ENCODE measurements around the gene NSL1. TPM values are rescaled to one million over a fixed set of nuclear protein-coding genes. Genes with fewer than 3 reads are reported as not detected.

Gene NSL1
- total RNA-seq, 5 donors from 2014 or later (not counting 1 experiment from before 2014, with no cell fraction given): 24.2 to 37.8 (median 29.7) TPM

DNA sequence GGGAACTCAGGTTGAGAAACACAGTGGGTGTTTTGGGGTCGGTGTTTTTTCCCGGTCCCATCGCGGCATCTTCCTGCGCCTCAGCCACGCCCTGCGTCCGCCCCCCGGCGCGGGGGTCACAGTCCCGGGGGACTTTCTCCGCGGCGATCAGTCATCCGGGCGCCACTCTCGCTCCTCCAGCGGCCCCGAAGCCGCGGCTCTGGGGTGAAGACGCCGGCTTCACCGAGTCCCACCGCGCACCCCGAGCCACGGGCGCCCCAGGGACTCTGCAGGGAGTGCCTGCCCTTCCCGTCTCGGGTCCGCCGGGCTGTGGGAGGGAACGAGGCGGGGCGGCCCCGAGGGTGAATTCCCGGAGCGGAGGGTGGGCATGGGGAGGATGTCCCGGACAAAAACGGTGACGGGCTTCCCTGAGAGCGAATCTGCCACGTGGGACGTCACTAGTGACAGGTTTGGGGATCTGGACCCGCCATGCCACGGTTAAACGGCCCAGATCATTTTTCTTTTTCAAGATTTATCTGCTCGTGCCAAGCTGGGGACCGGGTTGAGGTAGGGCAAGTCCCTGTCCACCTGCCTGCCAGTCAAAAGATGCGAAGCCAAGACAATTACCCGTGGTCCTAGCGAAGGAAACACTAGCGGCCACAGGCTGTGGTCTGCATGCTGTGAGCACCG, 91.2 kb downstream of the NSL1 start:
- no peaks in the 10 kb centered on the region for H3K36me3 Mint-ChIP-seq
- Histone ChIP-seq H3K4me1 (ENCODE audit: control insufficient read depth in 1 of 2, extremely low read depth in 1 of 2, insufficient read depth in 2 of 2, low read length in 2 of 2) (peaks cover 13 to 37% of the 10 kb centered on the region in 2 experiments), H3K27ac (ENCODE audit: low read length) (peak overlapping the region; percentile 44), H3K27me3 (replicated peaks in 1 of 2; ENCODE audit: control insufficient read depth in 2 of 2, extremely low read depth in 1 of 2, insufficient read depth in 2 of 2, low read length in 1 of 2) (peaks cover 0 to 10% of the 10 kb centered on the region in 2 experiments), H3K4me3 (ENCODE audit: control insufficient read depth in 1 of 2, extremely low read depth in 1 of 2, low read length in 1 of 2) (peak overlapping the region; percentile 58 to 64), H3K9me3 (no peaks in the 10 kb centered on the region), H3K36me3 (ENCODE audit: control insufficient read depth in 2 of 2, extremely low read depth in 1 of 2, insufficient read depth in 1 of 2, low read length in 1 of 2) (no peaks in the 10 kb centered on the region)
- ATAC-seq (replicated peaks in 1 of 4) (peak; percentile 39 to 72 (median 48)), DNase-seq (peak in 28 of 35 experiments; percentile 13 to 73 (median 26))
- ChIA-PET POLR2A (no interaction called here), CTCF (interaction anchor here (1.1 to 1.8 kb wide), 2 partner anchors 16 to 61 kb away, joined by 3 to 4 read pairs; no protein-coding TSS in a partner anchor)
- H3K27ac Mint-ChIP-seq: peak overlapping the region; percentile 70 to 77
- peaks cover 0 to 7% of the 10 kb centered on the region in 2 donors for H3K27me3 Mint-ChIP-seq
- no peaks in the 10 kb centered on the region for H3K9me3 Mint-ChIP-seq
- H3K4me3 Mint-ChIP-seq: peak overlapping the region; percentile 78 to 83 (median 80)
- peaks cover 37 to 59% (median 58%) of the 10 kb centered on the region in 3 donors for H3K4me1 Mint-ChIP-seq
- under 1% methylated on average over 52 of the region's 56 CpGs for WGBS (ENCODE audit: insufficient coverage)

DNA sequence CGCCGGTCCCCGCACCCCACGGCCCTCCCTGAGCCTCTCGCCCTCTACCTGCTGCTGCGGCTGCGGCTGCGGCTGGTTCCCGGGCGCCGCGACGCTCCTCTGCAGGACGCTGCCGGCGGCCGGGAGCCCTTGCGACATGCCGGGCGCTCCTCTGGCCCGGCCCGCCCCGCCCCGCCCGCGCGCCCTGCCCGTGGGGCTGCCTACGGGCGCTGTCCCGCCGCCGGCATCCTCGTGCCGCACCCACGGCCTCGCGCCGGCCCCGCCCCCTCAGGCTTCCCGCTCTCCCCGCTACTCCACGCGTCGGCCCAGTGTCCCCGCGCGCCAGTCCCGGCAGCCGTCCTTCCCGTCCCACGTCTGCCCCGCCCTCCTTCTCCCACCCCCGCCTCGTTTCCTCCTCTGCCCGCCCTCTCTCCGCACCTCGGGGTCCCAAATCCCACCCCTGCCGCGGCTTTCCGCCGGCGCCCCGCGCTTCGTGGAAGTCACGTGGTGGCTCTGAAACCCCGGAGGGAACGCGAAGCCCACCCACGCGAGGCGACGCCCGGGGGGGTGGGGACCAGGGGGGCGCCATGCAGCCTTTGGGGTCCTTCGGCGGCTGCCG, 91.9 kb downstream of the NSL1 start, which contains the start of gene BATF3:
Gene BATF3, minus strand, starts transcription at position 216 of the 598 bp plus-strand sequence. Its CDS starts 78 bp downstream, at position 138.
- H3K4me1 ChIP-seq (ENCODE audit: control insufficient read depth in 1 of 2, extremely low read depth in 1 of 2, insufficient read depth in 2 of 2, low read length in 2 of 2): peaks cover 13 to 37% of the 10 kb centered on the region in 2 experiments
- DNase-seq (peak in 18 of 35 experiments; percentile 2 to 67 (median 18)), ATAC-seq (replicated peaks in 1 of 4) (peak; percentile 44 to 60 (median 58))
- H3K36me3 ChIP-seq (ENCODE audit: control insufficient read depth in 2 of 2, extremely low read depth in 1 of 2, insufficient read depth in 1 of 2, low read length in 1 of 2): no peaks in the 10 kb centered on the region
- POLR2A ChIA-PET: no interaction called here
- no peaks in the 10 kb centered on the region for H3K9me3 ChIP-seq
- CTCF ChIA-PET: interaction anchor here in 1 of 2 donors (0.7 kb wide), 1 partner anchor 53 kb away, joined by 10 read pairs; no protein-coding TSS in a partner anchor
- H3K27me3 ChIP-seq (replicated peaks in 1 of 2; ENCODE audit: control insufficient read depth in 2 of 2, extremely low read depth in 1 of 2, insufficient read depth in 2 of 2, low read length in 1 of 2): peaks cover 0 to 10% of the 10 kb centered on the region in 2 experiments
- peak within 1 kb of the TSS; percentile 78 to 83 (median 80) for H3K4me3 Mint-ChIP-seq
- WGBS (ENCODE audit: insufficient coverage): under 1% methylated on average over 72 of the region's 79 CpGs
- H3K4me3 ChIP-seq (ENCODE audit: control insufficient read depth in 1 of 2, extremely low read depth in 1 of 2, low read length in 1 of 2): peak within 1 kb of the TSS; percentile 61 to 64
- peak within 1 kb of the TSS; percentile 70 to 77 for H3K27ac Mint-ChIP-seq
- H3K36me3 Mint-ChIP-seq: no peaks in the 10 kb centered on the region
- H3K4me1 Mint-ChIP-seq: peaks cover 37 to 59% (median 58%) of the 10 kb centered on the region in 3 donors
- H3K27ac ChIP-seq (ENCODE audit: low read length): peak within 1 kb of the TSS; percentile 44
- peaks cover 0 to 7% of the 10 kb centered on the region in 2 donors for H3K27me3 Mint-ChIP-seq
- H3K9me3 Mint-ChIP-seq: no peaks in the 10 kb centered on the region

DNA sequence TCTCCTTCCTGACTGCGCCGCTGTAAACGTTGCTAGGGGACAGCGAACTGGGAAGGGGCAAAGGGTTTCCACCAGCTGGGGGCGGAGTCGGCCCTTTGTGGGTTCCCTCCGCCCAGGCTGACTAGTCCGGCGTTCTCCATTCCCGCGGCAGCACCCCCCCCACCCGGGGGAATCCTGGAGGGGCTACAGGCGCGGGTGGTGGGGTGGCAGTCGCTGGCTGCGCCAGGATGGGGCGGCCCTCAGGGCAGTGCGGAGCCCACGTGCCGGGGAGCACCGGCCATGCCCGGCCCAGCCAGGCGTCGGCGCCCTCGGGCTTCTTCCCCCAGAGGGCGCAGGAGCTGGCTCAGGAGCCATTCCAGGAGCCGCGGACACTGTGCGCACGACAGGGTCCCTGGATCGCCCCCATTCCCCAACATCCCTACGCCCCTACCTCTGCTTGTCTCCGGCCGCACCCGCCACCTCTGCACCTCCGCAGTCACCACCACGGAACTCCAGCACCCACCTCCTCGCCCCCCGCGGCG, 92.4 kb downstream of the NSL1 start:
- no peak overlapping the region for H3K27ac ChIP-seq (ENCODE audit: low read length)
- Mint-ChIP-seq H3K27me3 (peaks cover 0 to 7% of the 10 kb centered on the region in 2 donors), H3K4me1 (peaks cover 37 to 59% (median 54%) of the 10 kb centered on the region in 3 donors), H3K4me3 (peak overlapping the region; percentile 78 to 83 (median 80)), H3K27ac (peak overlapping the region in 1 of 2 donors; percentile 66), H3K9me3 (no peaks in the 10 kb centered on the region), H3K36me3 (no peaks in the 10 kb centered on the region)
- CTCF ChIA-PET: interaction anchor here (0.7 to 1.0 kb wide), 2 partner anchors 47 to 53 kb away, joined by 3 to 10 read pairs; no protein-coding TSS in a partner anchor
- H3K4me3 ChIP-seq (ENCODE audit: control insufficient read depth in 1 of 2, extremely low read depth in 1 of 2, low read length in 1 of 2): peak overlapping the region; percentile 55 to 61
- WGBS (ENCODE audit: insufficient coverage): under 1% methylated on average over 33 of the region's 42 CpGs
- H3K36me3 ChIP-seq (ENCODE audit: control insufficient read depth in 2 of 2, extremely low read depth in 1 of 2, insufficient read depth in 1 of 2, low read length in 1 of 2): no peaks in the 10 kb centered on the region
- ATAC-seq (replicated peaks in 1 of 4) (peak; percentile 57 to 71 (median 66)), DNase-seq (peak in 25 of 35 experiments; percentile 5 to 69 (median 25))
- H3K27me3 ChIP-seq (replicated peaks in 1 of 2; ENCODE audit: control insufficient read depth in 2 of 2, extremely low read depth in 1 of 2, insufficient read depth in 2 of 2, low read length in 1 of 2): peaks cover 0 to 10% of the 10 kb centered on the region in 2 experiments
- H3K4me1 ChIP-seq (ENCODE audit: control insufficient read depth in 1 of 2, extremely low read depth in 1 of 2, insufficient read depth in 2 of 2, low read length in 2 of 2): peaks cover 13 to 37% of the 10 kb centered on the region in 2 experiments
- H3K9me3 ChIP-seq: no peaks in the 10 kb centered on the region
- POLR2A ChIA-PET: no interaction called here

DNA sequence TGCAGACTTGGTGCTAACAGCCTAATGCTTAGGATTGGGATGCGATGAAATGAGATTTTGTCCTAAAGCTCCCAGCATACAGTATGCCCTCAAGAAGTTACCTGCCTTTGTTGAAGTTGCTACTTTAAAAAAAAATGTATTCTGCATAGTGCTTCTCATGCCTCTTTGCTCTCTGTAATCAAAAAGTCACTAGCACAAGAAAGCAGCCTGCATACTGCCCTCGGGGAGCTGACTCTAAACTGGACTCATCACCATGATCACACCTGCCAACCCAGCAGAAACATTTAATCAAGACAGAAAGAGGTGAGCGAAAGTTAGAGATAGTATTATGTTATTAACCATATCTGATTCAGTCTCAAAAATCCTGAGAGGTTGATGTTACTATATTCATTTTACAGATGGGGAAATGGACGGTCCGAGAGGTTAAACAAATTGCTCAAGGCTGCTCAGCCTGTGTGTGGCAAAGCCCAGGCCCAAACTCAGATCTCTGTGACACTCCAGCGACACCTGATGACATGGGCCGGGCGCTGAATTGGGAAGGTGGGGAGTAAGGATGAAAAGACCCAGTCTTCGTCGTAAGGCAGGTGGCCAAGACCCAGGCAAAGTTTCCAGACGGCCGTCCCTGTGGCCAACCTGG, 93.0 kb downstream of the NSL1 start:
- no peaks in the 10 kb centered on the region for H3K36me3 Mint-ChIP-seq
- H3K27ac Mint-ChIP-seq: peak overlapping the region in 1 of 2 donors; percentile 72
- ChIA-PET POLR2A (interaction anchor here in 1 of 2 donors (0.6 kb wide), 1 partner anchor 11 kb away, joined by 3 read pairs; no protein-coding TSS in a partner anchor), CTCF (interaction anchor here in 1 of 2 donors (1.0 kb wide), 1 partner anchor 48 kb away, joined by 3 read pairs; no protein-coding TSS in a partner anchor)
- 12% methylated on average over 9 of the region's 12 CpGs for WGBS (ENCODE audit: insufficient coverage)
- Histone ChIP-seq H3K4me1 (ENCODE audit: control insufficient read depth in 1 of 2, extremely low read depth in 1 of 2, insufficient read depth in 2 of 2, low read length in 2 of 2) (peaks cover 13 to 37% of the 10 kb centered on the region in 2 experiments), H3K4me3 (ENCODE audit: control insufficient read depth in 1 of 2, extremely low read depth in 1 of 2, low read length in 1 of 2) (peak overlapping the region; percentile 55 to 61), H3K27me3 (replicated peaks in 1 of 2; ENCODE audit: control insufficient read depth in 2 of 2, extremely low read depth in 1 of 2, insufficient read depth in 2 of 2, low read length in 1 of 2) (peaks cover 0 to 10% of the 10 kb centered on the region in 2 experiments), H3K27ac (ENCODE audit: low read length) (no peak overlapping the region), H3K36me3 (ENCODE audit: control insufficient read depth in 2 of 2, extremely low read depth in 1 of 2, insufficient read depth in 1 of 2, low read length in 1 of 2) (no peaks in the 10 kb centered on the region), H3K9me3 (no peaks in the 10 kb centered on the region)
- peak in 3 of 35 experiments; percentile 1 to 15 (median 7) for DNase-seq
- H3K27me3 Mint-ChIP-seq: peaks cover 0 to 7% of the 10 kb centered on the region in 2 donors
- H3K9me3 Mint-ChIP-seq: no peaks in the 10 kb centered on the region
- no peak for ATAC-seq (replicated peaks in 1 of 4)
- peaks cover 37 to 57% (median 48%) of the 10 kb centered on the region in 3 donors for H3K4me1 Mint-ChIP-seq
- peak overlapping the region; percentile 78 to 83 (median 80) for H3K4me3 Mint-ChIP-seq

DNA sequence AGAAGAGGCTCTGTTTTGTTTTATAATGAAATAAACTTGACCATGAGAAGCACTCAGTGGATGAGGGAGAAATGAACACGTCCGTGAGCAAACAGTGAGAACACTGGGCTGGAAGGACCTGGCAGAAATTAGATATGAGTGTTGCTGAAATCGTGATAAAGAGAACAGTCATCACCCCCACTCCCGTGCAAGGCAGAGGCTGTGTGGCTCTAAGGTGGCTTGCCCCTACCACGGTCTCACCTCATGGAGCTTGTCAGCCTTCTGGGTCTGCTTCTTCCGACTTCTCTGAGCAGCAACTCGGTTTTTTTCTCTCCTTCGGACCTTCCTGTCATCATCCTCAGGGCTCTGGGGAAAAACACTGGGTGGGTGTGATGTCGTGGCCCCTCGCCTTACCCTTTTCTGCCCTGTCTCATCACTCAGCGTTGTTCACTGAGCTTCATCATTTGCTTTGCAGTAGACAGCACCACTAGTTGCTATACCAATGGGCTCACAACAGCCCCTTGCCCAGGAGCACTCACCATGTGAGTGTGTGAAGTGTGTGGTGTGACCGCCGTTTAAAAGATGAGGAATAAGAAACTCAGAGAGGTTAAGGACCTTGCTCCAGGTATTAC, 94.8 kb downstream of the NSL1 start:
- H3K4me1 Mint-ChIP-seq: peaks cover 30 to 43% (median 40%) of the 10 kb centered on the region in 3 donors
- Histone ChIP-seq H3K4me1 (ENCODE audit: control insufficient read depth in 1 of 2, extremely low read depth in 1 of 2, insufficient read depth in 2 of 2, low read length in 2 of 2) (peaks cover 13 to 37% of the 10 kb centered on the region in 2 experiments), H3K27me3 (replicated peaks in 1 of 2; ENCODE audit: control insufficient read depth in 2 of 2, extremely low read depth in 1 of 2, insufficient read depth in 2 of 2, low read length in 1 of 2) (peaks cover 0 to 21% of the 10 kb centered on the region in 2 experiments), H3K4me3 (ENCODE audit: control insufficient read depth in 1 of 2, extremely low read depth in 1 of 2, low read length in 1 of 2) (no peak overlapping the region), H3K27ac (ENCODE audit: low read length) (no peak overlapping the region), H3K36me3 (ENCODE audit: control insufficient read depth in 2 of 2, extremely low read depth in 1 of 2, insufficient read depth in 1 of 2, low read length in 1 of 2) (no peaks in the 10 kb centered on the region), H3K9me3 (no peaks in the 10 kb centered on the region)
- H3K4me3 Mint-ChIP-seq: peak overlapping the region in 1 of 3 donors; percentile 21
- ATAC-seq (replicated peaks in 1 of 4) (no peak), DNase-seq (no peak)
- no peaks in the 10 kb centered on the region for H3K36me3 Mint-ChIP-seq
- peaks cover 0 to 7% of the 10 kb centered on the region in 2 donors for H3K27me3 Mint-ChIP-seq
- no peaks in the 10 kb centered on the region for H3K9me3 Mint-ChIP-seq
- POLR2A ChIA-PET: no interaction called here
- CTCF ChIA-PET: interaction anchor here in 1 of 2 donors (0.5 to 0.6 kb wide), 2 partner anchors 18 to 326 kb away, joined by 3 to 5 read pairs; no protein-coding TSS in a partner anchor
- WGBS (ENCODE audit: insufficient coverage): 73% methylated on average over 3 of the region's 13 CpGs
- no peak overlapping the region for H3K27ac Mint-ChIP-seq

All from T-cell (primary cell).